RPMI8226 (cell line): ENCODE measurements around the gene SMARCD3.

Source experiments
- DNase-seq: peaks from one replicate; pipeline ENCODE4 v3.0.0-alpha.2; 2015

SMARCD3 gene

GRCh38 chr7:151233804-151234203 lies 14.7 kb downstream of the SMARCD3 start:
- no peak for DNase-seq

- peak; percentile 50 for DNase-seq
Observed at GRCh38 chr7:151232917-151233701, 15.4 kb downstream of the SMARCD3 start.

- DNase-seq = peak; percentile 95
Observed at GRCh38 chr7:151232091-151232916, 16.2 kb downstream of the SMARCD3 start, which contains the start of gene CHPF2. Gene CHPF2, plus strand, starts transcription at chr7:151232483. Its CDS starts 1,529 bp downstream, at chr7:151234012.

GRCh38 chr7:151231080-151231479 lies 17.4 kb downstream of the SMARCD3 start:
- DNase-seq = no peak

- DNase-seq = no peak
Observed at GRCh38 chr7:151229249-151229648, 19.2 kb downstream of the SMARCD3 start.

- no peak for DNase-seq
Observed at GRCh38 chr7:151228024-151228866, 20.2 kb downstream of the SMARCD3 start.

GRCh38 chr7:151226875-151227782 lies 21.4 kb downstream of the SMARCD3 start, which contains the start of gene ABCF2:
Gene ABCF2, minus strand, starts transcription at chr7:151227205. Its CDS starts 747 bp downstream, at chr7:151226458.
- DNase-seq = peak; percentile 99

- DNase-seq = no peak
Observed at GRCh38 chr7:151226560-151226874, 22.0 kb downstream of the SMARCD3 start.

GRCh38 chr7:151225948-151226510 lies 22.5 kb downstream of the SMARCD3 start:
- no peak for DNase-seq

GRCh38 chr7:151223728-151224127 lies 24.8 kb downstream of the SMARCD3 start:
- no peak for DNase-seq

- DNase-seq = no peak
Observed at GRCh38 chr7:151218170-151218569, 30.3 kb downstream of the SMARCD3 start.

GRCh38 chr7:151215396-151215795 lies 33.1 kb downstream of the SMARCD3 start:
- no peak for DNase-seq

GRCh38 chr7:151213826-151214225 lies 34.7 kb downstream of the SMARCD3 start:
- DNase-seq = no peak

GRCh38 chr7:151212626-151213025 lies 35.9 kb downstream of the SMARCD3 start:
- DNase-seq = no peak

- DNase-seq = no peak
Observed at GRCh38 chr7:151211155-151211772, 37.2 kb downstream of the SMARCD3 start.

- DNase-seq = no peak
Observed at GRCh38 chr7:151210087-151210854, 38.2 kb downstream of the SMARCD3 start, which contains the start of gene H2BK1. Gene H2BK1, minus strand, starts transcription at chr7:151210488. Its CDS starts 170 bp downstream, at chr7:151210318.

- DNase-seq = no peak
Observed at GRCh38 chr7:151209588-151209987, 38.9 kb downstream of the SMARCD3 start.

- no peak for DNase-seq
Observed at GRCh38 chr7:151208253-151208862, 40.1 kb downstream of the SMARCD3 start.

- DNase-seq = no peak
Observed at GRCh38 chr7:151207804-151208203, 40.7 kb downstream of the SMARCD3 start.

GRCh38 chr7:151207315-151207714 lies 41.2 kb downstream of the SMARCD3 start:
- no peak for DNase-seq
